HG03060 (cell line): ENCODE measurements around the gene CD151.

ENCODE experiments used
- ATAC-seq: cut with Tn5 transposase; IDR thresholded peaks from one replicate; pipeline ENCODE4 v1.9.1; 2021; ENCODE audit warnings: low read depth, moderate number of reproducible peaks; ENCODE audit not compliant: unreplicated experiment

Gene CD151

GRCh38 chr11:855330-855674 is 22.6 kb downstream of the CD151 start:
- ATAC-seq = no peak

- no peak for ATAC-seq
Observed at GRCh38 chr11:855796-856195, 23.0 kb downstream of the CD151 start.

- no peak for ATAC-seq
Observed at GRCh38 chr11:856397-856796, 23.6 kb downstream of the CD151 start.

GRCh38 chr11:858053-858761 is 25.5 kb downstream of the CD151 start:
- no peak for ATAC-seq

GRCh38 chr11:858762-859339 is 26.1 kb downstream of the CD151 start:
- ATAC-seq = no peak

- no peak for ATAC-seq
Observed at GRCh38 chr11:859394-860131, 26.8 kb downstream of the CD151 start.

GRCh38 chr11:860234-861104 is 27.7 kb downstream of the CD151 start:
- ATAC-seq = no peak

- no peak for ATAC-seq
Observed at GRCh38 chr11:861105-861479, 28.3 kb downstream of the CD151 start.

GRCh38 chr11:862081-862661 is 29.4 kb downstream of the CD151 start:
- no peak for ATAC-seq

- ATAC-seq = no peak
Observed at GRCh38 chr11:862696-863022, 29.9 kb downstream of the CD151 start.

GRCh38 chr11:863023-863909 is 30.5 kb downstream of the CD151 start:
- no peak for ATAC-seq

GRCh38 chr11:863910-864827 is 31.4 kb downstream of the CD151 start:
- ATAC-seq = no peak

GRCh38 chr11:864898-865297 is 32.1 kb downstream of the CD151 start:
- ATAC-seq = no peak

- no peak for ATAC-seq
Observed at GRCh38 chr11:865462-866430, 33.0 kb downstream of the CD151 start.

GRCh38 chr11:866481-866880 is 33.7 kb downstream of the CD151 start:
- no peak for ATAC-seq

- no peak for ATAC-seq
Observed at GRCh38 chr11:867856-868358, 35.2 kb downstream of the CD151 start.

- ATAC-seq = no peak
Observed at GRCh38 chr11:868394-868793, 35.6 kb downstream of the CD151 start.
